Esophagus squamous epithelium (tissue), 4 donors: Measurements from ENCODE around the gene TRIM68.

ENCODE experiments used
- CTCF ChIP-seq, 6 experiments: fragments of 450-650 bp in 4 of 6; fragments of 200-600 bp in 2 of 6; sonication (generic) in 2 of 6; IDR thresholded peaks; one replicate each; pipeline ENCODE4 v1.5.1; 2016 to 2019; ENCODE audit warnings: antibody characterized with exemption in 6 of 6, mild to moderate bottlenecking in 4 of 6, moderate library complexity in 4 of 6
- POLR2A ChIP-seq, 4 donors: fragments of 450-650 bp; IDR thresholded peaks; one replicate each; pipeline ENCODE4 v1.6.1; 2017; ENCODE audit warnings: antibody characterized with exemption in 4 of 4, mild to moderate bottlenecking in 4 of 4, moderate library complexity in 3 of 4

DNA sequence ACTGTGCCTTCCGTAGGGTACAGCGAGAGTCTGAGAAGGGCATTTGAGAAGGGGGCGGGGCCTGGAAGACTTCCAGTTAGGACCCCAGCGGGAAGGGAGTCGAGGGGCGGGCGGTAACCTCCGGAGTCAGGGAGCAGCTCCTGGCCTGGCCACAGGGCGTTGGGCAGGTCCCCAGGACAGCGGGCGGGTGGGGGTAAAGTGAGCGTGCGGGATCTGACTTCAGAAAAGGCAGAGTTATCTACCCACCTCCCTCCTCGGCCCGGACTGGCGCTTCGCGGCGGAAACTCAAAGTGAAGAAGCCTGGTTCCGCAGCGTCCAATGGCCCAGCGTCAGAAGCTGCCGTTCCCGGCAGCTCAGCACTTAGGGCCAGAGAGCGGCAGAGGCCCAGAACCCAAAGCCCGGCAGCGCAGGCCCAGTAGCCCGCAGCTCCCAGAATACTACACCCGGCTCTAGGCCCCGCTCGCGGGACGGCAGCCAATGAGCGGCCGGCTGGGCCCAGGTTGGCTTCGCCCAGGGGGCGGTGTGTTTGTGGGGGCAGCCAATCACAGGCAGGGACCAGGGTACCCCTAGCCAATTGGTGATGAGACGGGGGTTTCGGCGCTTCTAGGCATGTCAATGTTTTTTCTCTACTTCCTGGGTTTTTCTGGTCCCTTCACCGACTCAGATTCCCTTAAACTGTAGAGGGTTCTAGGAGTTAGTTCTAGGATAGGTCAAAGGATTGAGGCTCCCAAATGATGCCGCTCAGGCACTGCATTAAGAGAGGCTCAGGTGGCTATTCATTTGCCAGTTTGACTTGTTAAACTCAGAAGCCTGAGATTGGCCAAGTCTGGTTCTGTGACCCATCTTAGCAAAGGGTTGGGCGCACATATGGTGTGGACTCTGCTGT, at the start of gene TRIM68:
- TF ChIP-seq CTCF (IDR thresholded peaks at IDR 0.05): peak in 1 of 6 experiments; percentile 7
- TF ChIP-seq POLR2A (IDR thresholded peaks at IDR 0.05): peak in 1 of 4 donors; percentile 77
